GM23248 (cell line): ENCODE data around the gene SRP54. TPM values are rescaled to one million over a fixed set of nuclear protein-coding genes. Genes with fewer than 3 reads are reported as not detected.

ENCODE experiments used
- DNase-seq: peaks from one replicate; pipeline ENCODE4 v3.0.0-alpha.2; 2015
- H2AFZ ChIP-seq: fragments of 200-600 bp; sonication (generic); 2 replicates; pipeline ENCODE4 v1.6.1; 2016; ENCODE audit warnings: antibody characterized with exemption
- H3F3A ChIP-seq: fragments of 200-600 bp; sonication (generic); 2 replicates; pipeline ENCODE4 v1.6.1; 2016; ENCODE audit warnings: mild to moderate bottlenecking, antibody characterized with exemption, mixed run types; ENCODE audit not compliant: insufficient read depth
- H3K27ac ChIP-seq: fragments of 200-600 bp; sonication (generic); 2 replicates; pipeline ENCODE4 v1.5.1; 2016; ENCODE audit warnings: mild to moderate bottlenecking
- H3K27me3 ChIP-seq: fragments of 200-600 bp; sonication (generic); replicated peaks from 2 replicates; pipeline ENCODE4 v1.6.1; 2016; ENCODE audit warnings: mild to moderate bottlenecking; ENCODE audit not compliant: insufficient read depth
- H3K36me3 ChIP-seq: fragments of 200-600 bp; sonication (generic); 2 replicates; pipeline ENCODE4 v1.6.1; 2016; ENCODE audit warnings: low read depth, mild to moderate bottlenecking
- H3K4me1 ChIP-seq: fragments of 200-600 bp; sonication (generic); 2 replicates; pipeline ENCODE4 v1.6.1; 2016; ENCODE audit warnings: mild to moderate bottlenecking; ENCODE audit not compliant: insufficient read depth
- H3K4me2 ChIP-seq: fragments of 200-600 bp; sonication (generic); one replicate; pipeline ENCODE4 v1.6.1; 2016; ENCODE audit warnings: mild to moderate bottlenecking; ENCODE audit not compliant: unreplicated experiment
- H3K4me3 ChIP-seq: fragments of 200-600 bp; sonication (generic); 2 replicates; pipeline ENCODE4 v1.5.1; 2016; ENCODE audit warnings: mild to moderate bottlenecking
- H3K79me2 ChIP-seq: fragments of 200-600 bp; sonication (generic); 2 replicates; pipeline ENCODE4 v1.6.1; 2016; ENCODE audit warnings: mild to moderate bottlenecking; ENCODE audit not compliant: insufficient read depth
- H3K9ac ChIP-seq: fragments of 200-600 bp; sonication (generic); 2 replicates; pipeline ENCODE4 v1.6.1; 2016; ENCODE audit warnings: mild to moderate bottlenecking
- H3K9me2 ChIP-seq: fragments of 200-600 bp; sonication (generic); 2 replicates; pipeline ENCODE4 v1.6.1; 2016; ENCODE audit warnings: mixed run types, mild to moderate bottlenecking, moderate library complexity; ENCODE audit not compliant: insufficient read depth
- H3K9me3 ChIP-seq: fragments of 200-600 bp; sonication (generic); one replicate; pipeline ENCODE4 v1.6.1; 2017; ENCODE audit warnings: low read depth
- H4K20me1 ChIP-seq: fragments of 200-600 bp; sonication (generic); 2 replicates; pipeline ENCODE4 v1.6.0; 2016; ENCODE audit not compliant: insufficient read depth
- EZH2 ChIP-seq: fragments of 200-600 bp; sonication (generic); IDR thresholded peaks from 2 replicates; pipeline ENCODE4 v1.6.1; 2018; ENCODE audit warnings: antibody characterized with exemption, mild to moderate bottlenecking; ENCODE audit not compliant: insufficient read depth, poor library complexity, severe bottlenecking
- EZH2phosphoT487 ChIP-seq: fragments of 200-600 bp; sonication (generic); IDR thresholded peaks from 2 replicates; pipeline ENCODE4 v1.6.1; 2018; ENCODE audit warnings: antibody characterized with exemption, moderate library complexity, mild to moderate bottlenecking, low read depth; ENCODE audit not compliant: insufficient read depth
- WGBS, 2 experiments: methylation state at CpG; one replicate each; pipeline ENCODE4 v1.1.6; 2015 to 2017; ENCODE audit warnings: low lambda C conversion rate in 2 of 2, low coverage in 1 of 2; ENCODE audit errors: missing lambda C conversion rate in 2 of 2; 5-methylcytosine and 5-hydroxymethylcytosine counted together
- in situ Hi-C: fragments of 300-500 bp; cut with MboI; formaldehyde crosslinking; loops from 2 replicates; pipeline ENCODE4 v1.15.0; 2020
- polyA plus RNA-seq: library from polyadenylated mRNA; unstranded; fragments of >200 nt; fragmentation: Nextera tagmentation; extraction: Ambion mirVana; gene quantifications from 2 replicates; pipeline ENCODE4 v1.2.1, GENCODE V29; 2016
- total RNA-seq: library from RNA; depleted of rRNA; stranded (reverse); fragments of >200 nt; shearing (Covaris generic); gene quantifications from 2 replicates; pipeline ENCODE4 v1.2.3, GENCODE V29; 2014

Gene SRP54
- total and polyA plus RNA-seq, 2 experiments from 2014 or later = 78.0 to 78.8 TPM

DNA sequence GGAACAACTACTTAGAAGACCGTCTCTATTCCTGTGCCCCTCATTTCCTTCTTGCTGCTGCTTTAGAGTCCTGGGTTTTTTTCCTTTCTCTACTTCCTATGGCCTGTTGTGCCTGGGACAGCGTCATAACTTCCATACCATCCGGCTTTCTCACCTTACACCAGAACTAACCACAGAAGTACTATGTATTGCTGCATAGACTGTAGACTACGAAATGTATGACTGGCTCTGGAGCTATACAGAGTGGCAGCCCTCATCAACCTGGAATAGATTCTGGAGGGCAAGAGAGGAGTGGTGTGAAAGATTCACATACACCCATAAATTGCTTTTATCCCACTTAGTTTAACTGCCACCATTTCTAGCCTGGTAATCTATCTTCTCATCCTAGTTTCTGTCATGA, 16.9 kb upstream of the SRP54 start:
- H3K9me2 ChIP-seq = no peaks in the 10 kb centered on the region
- peaks cover 1% of the 10 kb centered on the region; the same call in 1 of the 2 replicates for H3K4me1 ChIP-seq
- peaks cover 8% of the 10 kb centered on the region; the same call in 1 of the 2 replicates for H3K79me2 ChIP-seq
- H3K4me2 ChIP-seq = no peak overlapping the region
- no peak for TF ChIP-seq EZH2phosphoT487
- no peak for TF ChIP-seq EZH2
- H3K9me3 ChIP-seq = no peaks in the 10 kb centered on the region
- H3K4me3 ChIP-seq = no peak overlapping the region
- no peaks in the 10 kb centered on the region for H3K36me3 ChIP-seq
- peaks cover 1% of the 10 kb centered on the region for H3F3A ChIP-seq
- 75 to 85% methylated on average over 4 of the region's 4 CpGs for WGBS, 2 experiments
- no peak overlapping the region for H3K9ac ChIP-seq
- no peak overlapping the region for H3K27ac ChIP-seq
- no peaks in the 10 kb centered on the region; the same call in 1 of the 2 replicates for H4K20me1 ChIP-seq
- in situ Hi-C loops = no loop called here
- H2AFZ ChIP-seq = no peak overlapping the region
- H3K27me3 ChIP-seq = no peaks in the 10 kb centered on the region
- no peak for DNase-seq

GRCh38 chr14:34966413-34966812, 16.4 kb upstream of the SRP54 start:
- Histone ChIP-seq H3K9me2 (no peaks in the 10 kb centered on the region), H3K4me1 (peaks cover 6% of the 10 kb centered on the region), H3K36me3 (no peaks in the 10 kb centered on the region), H2AFZ (no peak overlapping the region), H3K4me2 (no peak overlapping the region), H3K4me3 (no peak overlapping the region), H3K79me2 (peaks cover 9% of the 10 kb centered on the region; the same call in 1 of the 2 replicates), H3K27me3 (no peaks in the 10 kb centered on the region), H3K9ac (no peak overlapping the region), H3K27ac (no peak overlapping the region), H3K9me3 (no peaks in the 10 kb centered on the region), H4K20me1 (no peaks in the 10 kb centered on the region; the same call in 1 of the 2 replicates), H3F3A (peaks cover 6% of the 10 kb centered on the region)
- TF ChIP-seq EZH2phosphoT487 (no peak), EZH2 (no peak)
- no peak for DNase-seq
- 96 to 100% methylated on average over 3 of the region's 3 CpGs for WGBS, 2 experiments
- in situ Hi-C loops = no loop called here

- Histone ChIP-seq H3K27ac (no peak overlapping the region), H3K9me3 (no peaks in the 10 kb centered on the region), H3K79me2 (peaks cover 36% of the 10 kb centered on the region), H2AFZ (no peak overlapping the region), H3K9ac (no peak overlapping the region), H3K4me1 (peaks cover 11% of the 10 kb centered on the region), H3F3A (peaks cover 16% of the 10 kb centered on the region), H3K4me3 (no peak overlapping the region), H3K27me3 (no peaks in the 10 kb centered on the region), H3K36me3 (no peaks in the 10 kb centered on the region), H3K9me2 (no peaks in the 10 kb centered on the region), H3K4me2 (no peak overlapping the region), H4K20me1 (no peaks in the 10 kb centered on the region)
- no peak for DNase-seq
- in situ Hi-C loops = no loop called here
- TF ChIP-seq EZH2phosphoT487 = no peak
- TF ChIP-seq EZH2 = no peak
- 93 to 100% methylated on average over 1 of the region's 1 CpG for WGBS, 2 experiments
Measured at GRCh38 chr14:34970665-34971064, 12.1 kb upstream of the SRP54 start.

DNA sequence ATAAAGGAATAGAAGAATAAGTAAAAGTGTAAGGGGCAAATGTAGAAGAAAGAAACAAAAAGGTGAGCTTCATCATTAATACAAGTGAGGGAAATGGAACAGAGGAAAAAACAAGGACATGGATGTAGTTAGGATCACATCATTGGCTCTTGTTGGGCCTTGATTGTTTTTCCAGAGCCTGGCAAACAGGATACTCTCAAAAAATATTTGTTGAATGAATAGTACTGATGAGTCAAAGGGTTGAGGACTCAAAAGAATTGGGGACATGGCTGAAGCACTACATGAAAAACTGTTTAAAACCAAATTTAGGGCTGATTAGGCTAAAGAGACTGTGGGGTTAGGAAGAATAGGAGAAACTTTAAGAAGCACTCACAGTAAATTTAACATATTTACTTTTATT, 11.4 kb upstream of the SRP54 start:
- peak overlapping the region; percentile 26 for H3K4me2 ChIP-seq
- H3K4me1 ChIP-seq = peaks cover 11% of the 10 kb centered on the region
- DNase-seq = peak; percentile 66
- no peaks in the 10 kb centered on the region for H3K9me2 ChIP-seq
- in situ Hi-C loops = no loop called here
- peak overlapping the region; percentile 34; the same call in 1 of the 2 replicates for H2AFZ ChIP-seq
- no peaks in the 10 kb centered on the region for H4K20me1 ChIP-seq
- peak overlapping the region; percentile 57 for H3K27ac ChIP-seq
- H3K9ac ChIP-seq = no peak overlapping the region
- H3K27me3 ChIP-seq = no peaks in the 10 kb centered on the region
- H3K79me2 ChIP-seq = peaks cover 43% of the 10 kb centered on the region
- no peaks in the 10 kb centered on the region for H3K9me3 ChIP-seq
- H3K36me3 ChIP-seq = no peaks in the 10 kb centered on the region
- TF ChIP-seq EZH2 (no peak), EZH2phosphoT487 (no peak)
- peaks cover 16% of the 10 kb centered on the region for H3F3A ChIP-seq
- no peak overlapping the region for H3K4me3 ChIP-seq

GRCh38 chr14:34971801-34972200, 11.0 kb upstream of the SRP54 start:
- peaks cover 11% of the 10 kb centered on the region for H3K4me1 ChIP-seq
- H2AFZ ChIP-seq = no peak overlapping the region
- H3K9ac ChIP-seq = no peak overlapping the region
- peaks cover 47% of the 10 kb centered on the region for H3K79me2 ChIP-seq
- no peak for DNase-seq
- no peaks in the 10 kb centered on the region for H3K9me3 ChIP-seq
- peak overlapping the region; percentile 57 for H3K27ac ChIP-seq
- no peak overlapping the region for H3K4me3 ChIP-seq
- no peaks in the 10 kb centered on the region for H4K20me1 ChIP-seq
- no peaks in the 10 kb centered on the region for H3K36me3 ChIP-seq
- peaks cover 16% of the 10 kb centered on the region for H3F3A ChIP-seq
- WGBS, 2 experiments = 95 to 98% methylated on average over 5 of the region's 5 CpGs
- H3K4me2 ChIP-seq = peak overlapping the region; percentile 26
- in situ Hi-C loops = no loop called here
- TF ChIP-seq EZH2phosphoT487 (no peak), EZH2 (no peak)
- H3K9me2 ChIP-seq = no peaks in the 10 kb centered on the region
- H3K27me3 ChIP-seq = no peaks in the 10 kb centered on the region
